K562 (cell line): Measurements from ENCODE around the gene PUS7.

ENCODE experiments used
- BMI1 ChIP-seq: fragments of 150-350 bp; IDR thresholded peaks from 2 replicates; pipeline ENCODE4 v1.6.1; 2014; ENCODE audit warnings: low read length
- CBX8 ChIP-seq: fragments of 200-600 bp; sonication (generic); IDR thresholded peaks from 2 replicates; pipeline ENCODE4 v1.6.1; 2012; ENCODE audit warnings: borderline replicate concordance, mixed run types, low read depth, mild to moderate bottlenecking, moderate library complexity, mixed read lengths, low read length, control low read depth, inconsistent platforms; ENCODE audit not compliant: poor library complexity, severe bottlenecking; ENCODE audit errors: extremely low read depth
- JUN ChIP-seq, 2 experiments: sonication (generic) in 1 of 2; formaldehyde crosslinking in 1 of 2; IDR thresholded peaks; 2 replicates each; pipeline versions ENCODE4 v1.6.1 to v1.8.0; 2012 to 2022; ENCODE audit warnings: borderline replicate concordance in 2 of 2, mild to moderate bottlenecking in 2 of 2, improper control_type of control experiment in 1 of 2, low read depth in 1 of 2, low read length in 1 of 2, missing genetic modification reagents in 1 of 2
- POLR2A ChIP-seq: fragments of 450-650 bp; conservative IDR thresholded peaks from 2 replicates; pipeline ENCODE4 v1.6.1; 2016
- POLR2AphosphoS5 ChIP-seq: IDR thresholded peaks from 2 replicates; pipeline ENCODE4 v1.6.1; 2011; ENCODE audit warnings: mild to moderate bottlenecking, low read depth, low read length, moderate library complexity; ENCODE audit not compliant: control insufficient read depth, insufficient read depth
- TBP ChIP-seq: optimal IDR thresholded peaks from 2 replicates; pipeline ENCODE3; 2011; ENCODE audit warnings: low read depth, low read length, improper control_type of control experiment
- XRCC3 ChIP-seq: fragments of 450-650 bp; IDR thresholded peaks from 2 replicates; pipeline ENCODE4 v1.6.1; 2017; ENCODE audit warnings: mild to moderate bottlenecking, moderate library complexity
- YBX1 ChIP-seq: fragments of 450-650 bp; IDR thresholded peaks from 2 replicates; pipeline ENCODE4 v1.7.1; 2016; ENCODE audit warnings: mild to moderate bottlenecking
- ZNF133 ChIP-seq: fragments of 250-450 bp; sonication (Bioruptor Pico); IDR thresholded peaks from 2 replicates; pipeline ENCODE4 v1.4.0; 2020; ENCODE audit warnings: mild to moderate bottlenecking
- ZNF143 ChIP-seq: sonication (generic); formaldehyde crosslinking; IDR thresholded peaks from 2 replicates; pipeline ENCODE4 v1.9.0; 2022; ENCODE audit warnings: mild to moderate bottlenecking, missing genetic modification reagents
- TF ChIP-seq, protein P1 (sequence below): fragments of 250-450 bp; sonication (Bioruptor Pico); IDR thresholded peaks from 2 replicates; pipeline ENCODE4 v1.8.0; 2021; ENCODE audit warnings: moderate library complexity, mild to moderate bottlenecking, inconsistent platforms
- TF ChIP-seq, protein P2 (sequence below), 2 experiments: fragments of 450-650 bp; formaldehyde crosslinking in 1 of 2; IDR thresholded peaks; 2 replicates each; pipeline versions ENCODE4 v1.4.0 to v1.6.1; 2014 to 2020; ENCODE audit warnings: mild to moderate bottlenecking in 2 of 2, borderline replicate concordance in 1 of 2, low read depth in 1 of 2
- TF ChIP-seq, protein P3 (sequence below), 3 experiments: IDR thresholded peaks in 2 of 3; conservative IDR thresholded peaks in 1 of 3; 2 replicates each; pipeline ENCODE4 v1.5.1; 2011 to 2012; ENCODE audit warnings: low read length in 3 of 3, mild to moderate bottlenecking in 3 of 3, control low read depth in 2 of 3, improper control_type of control experiment in 1 of 3, inconsistent platforms in 1 of 3, low read depth in 1 of 3, mixed read lengths in 1 of 3, moderate library complexity in 1 of 3; ENCODE audit not compliant: insufficient read depth in 2 of 3

DNA sequence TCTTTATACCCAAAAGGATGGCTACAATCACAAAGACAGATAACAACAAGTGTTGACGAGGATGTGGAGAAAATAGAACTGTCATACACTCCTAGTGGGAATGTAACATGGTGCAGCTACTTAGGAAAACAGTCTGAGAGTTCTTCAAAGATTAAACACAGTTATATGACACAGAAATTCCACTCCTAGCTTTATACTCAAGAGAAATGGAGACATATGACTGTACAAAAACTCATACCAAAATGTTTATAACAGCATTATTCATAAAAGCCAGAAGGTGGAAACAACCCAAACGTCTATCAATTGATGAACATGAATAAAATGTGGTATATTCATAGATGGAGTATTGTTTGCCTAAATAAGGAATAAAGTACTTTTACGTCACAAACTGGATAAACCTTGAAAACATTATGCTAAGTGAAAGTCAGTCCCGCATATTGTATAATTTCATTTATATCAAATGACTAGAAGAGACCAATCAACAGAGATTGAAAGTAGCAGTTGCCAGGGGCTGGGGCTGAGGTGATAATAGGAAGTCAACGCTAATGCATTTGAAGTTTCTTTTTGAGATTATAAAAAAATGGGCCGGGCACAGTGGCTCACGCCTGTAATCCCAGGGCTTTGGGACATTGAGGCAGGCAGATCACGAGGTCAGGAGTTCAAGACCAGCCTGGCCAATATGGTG, 71.8 kb downstream of the PUS7 start:
- TF ChIP-seq ZNF133 (CRISPR knock-in tag), result no peak
- no peak for TF ChIP-seq XRCC3
- no peak for TF ChIP-seq POLR2A
- TF ChIP-seq, protein P1, sequence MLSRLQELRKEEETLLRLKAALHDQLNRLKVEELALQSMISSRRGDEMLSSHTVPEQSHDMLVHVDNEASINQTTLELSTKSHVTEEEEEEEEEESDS, result no peak
- no peak for TF ChIP-seq POLR2AphosphoS5
- no peak for TF ChIP-seq BMI1
- TF ChIP-seq, protein P2, sequence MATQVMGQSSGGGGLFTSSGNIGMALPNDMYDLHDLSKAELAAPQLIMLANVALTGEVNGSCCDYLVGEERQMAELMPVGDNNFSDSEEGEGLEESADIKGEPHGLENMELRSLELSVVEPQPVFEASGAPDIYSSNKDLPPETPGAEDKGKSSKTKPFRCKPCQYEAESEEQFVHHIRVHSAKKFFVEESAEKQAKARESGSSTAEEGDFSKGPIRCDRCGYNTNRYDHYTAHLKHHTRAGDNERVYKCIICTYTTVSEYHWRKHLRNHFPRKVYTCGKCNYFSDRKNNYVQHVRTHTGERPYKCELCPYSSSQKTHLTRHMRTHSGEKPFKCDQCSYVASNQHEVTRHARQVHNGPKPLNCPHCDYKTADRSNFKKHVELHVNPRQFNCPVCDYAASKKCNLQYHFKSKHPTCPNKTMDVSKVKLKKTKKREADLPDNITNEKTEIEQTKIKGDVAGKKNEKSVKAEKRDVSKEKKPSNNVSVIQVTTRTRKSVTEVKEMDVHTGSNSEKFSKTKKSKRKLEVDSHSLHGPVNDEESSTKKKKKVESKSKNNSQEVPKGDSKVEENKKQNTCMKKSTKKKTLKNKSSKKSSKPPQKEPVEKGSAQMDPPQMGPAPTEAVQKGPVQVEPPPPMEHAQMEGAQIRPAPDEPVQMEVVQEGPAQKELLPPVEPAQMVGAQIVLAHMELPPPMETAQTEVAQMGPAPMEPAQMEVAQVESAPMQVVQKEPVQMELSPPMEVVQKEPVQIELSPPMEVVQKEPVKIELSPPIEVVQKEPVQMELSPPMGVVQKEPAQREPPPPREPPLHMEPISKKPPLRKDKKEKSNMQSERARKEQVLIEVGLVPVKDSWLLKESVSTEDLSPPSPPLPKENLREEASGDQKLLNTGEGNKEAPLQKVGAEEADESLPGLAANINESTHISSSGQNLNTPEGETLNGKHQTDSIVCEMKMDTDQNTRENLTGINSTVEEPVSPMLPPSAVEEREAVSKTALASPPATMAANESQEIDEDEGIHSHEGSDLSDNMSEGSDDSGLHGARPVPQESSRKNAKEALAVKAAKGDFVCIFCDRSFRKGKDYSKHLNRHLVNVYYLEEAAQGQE (IDR thresholded peaks at IDR 0.05; ENCODE audit: borderline replicate concordance), result no peak
- TF ChIP-seq, protein P2 (CRISPR knock-in tag; IDR thresholded peaks at IDR 0.05; ENCODE audit: low read depth), result no peak
- TF ChIP-seq, protein P3, sequence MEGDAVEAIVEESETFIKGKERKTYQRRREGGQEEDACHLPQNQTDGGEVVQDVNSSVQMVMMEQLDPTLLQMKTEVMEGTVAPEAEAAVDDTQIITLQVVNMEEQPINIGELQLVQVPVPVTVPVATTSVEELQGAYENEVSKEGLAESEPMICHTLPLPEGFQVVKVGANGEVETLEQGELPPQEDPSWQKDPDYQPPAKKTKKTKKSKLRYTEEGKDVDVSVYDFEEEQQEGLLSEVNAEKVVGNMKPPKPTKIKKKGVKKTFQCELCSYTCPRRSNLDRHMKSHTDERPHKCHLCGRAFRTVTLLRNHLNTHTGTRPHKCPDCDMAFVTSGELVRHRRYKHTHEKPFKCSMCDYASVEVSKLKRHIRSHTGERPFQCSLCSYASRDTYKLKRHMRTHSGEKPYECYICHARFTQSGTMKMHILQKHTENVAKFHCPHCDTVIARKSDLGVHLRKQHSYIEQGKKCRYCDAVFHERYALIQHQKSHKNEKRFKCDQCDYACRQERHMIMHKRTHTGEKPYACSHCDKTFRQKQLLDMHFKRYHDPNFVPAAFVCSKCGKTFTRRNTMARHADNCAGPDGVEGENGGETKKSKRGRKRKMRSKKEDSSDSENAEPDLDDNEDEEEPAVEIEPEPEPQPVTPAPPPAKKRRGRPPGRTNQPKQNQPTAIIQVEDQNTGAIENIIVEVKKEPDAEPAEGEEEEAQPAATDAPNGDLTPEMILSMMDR (IDR thresholded peaks at IDR 0.05 in 2 of 3, conservative IDR thresholded peaks at IDR 0.05 in 1 of 3; ENCODE audit: insufficient read depth in 2 of 3, low read depth in 1 of 3, low read length in 3 of 3), result no peak
- no peak for TF ChIP-seq CBX8
- no peak for TF ChIP-seq YBX1
- no peak for TF ChIP-seq TBP
- no peak for TF ChIP-seq JUN (IDR thresholded peaks at IDR 0.05; ENCODE audit: borderline replicate concordance, low read depth, low read length)
- TF ChIP-seq JUN (CRISPR knock-in tag; IDR thresholded peaks at IDR 0.05; ENCODE audit: borderline replicate concordance), result no peak
- TF ChIP-seq ZNF143 (CRISPR knock-in tag), result no peak
